T-helper 1 cell (primary cell): ENCODE data around the gene MYO3B.

Source experiments
- DNase-seq, 5 donors: peaks; one replicate each; pipeline ENCODE4 v3.0.0-alpha.2; 2012 to 2020

MYO3B gene

GRCh38 chr2:170307052-170307451 is 129.1 kb downstream of the MYO3B start:
- DNase-seq = no peak

GRCh38 chr2:170307555-170308351 is 129.8 kb downstream of the MYO3B start:
- no peak for DNase-seq

GRCh38 chr2:170310876-170311502 is 133.0 kb downstream of the MYO3B start:
- no peak for DNase-seq

- no peak for DNase-seq
These were observed 135.5 kb downstream of the MYO3B start for GRCh38 chr2:170313347-170313991.

- DNase-seq = no peak
These were observed 136.0 kb downstream of the MYO3B start for GRCh38 chr2:170313992-170314348.

GRCh38 chr2:170314744-170315447 is 136.9 kb downstream of the MYO3B start:
- no peak for DNase-seq

- DNase-seq = no peak
These were observed 143.0 kb downstream of the MYO3B start for GRCh38 chr2:170320948-170321347.

- DNase-seq = no peak
These were observed 143.6 kb downstream of the MYO3B start for GRCh38 chr2:170321526-170321925.

- no peak for DNase-seq
These were observed 144.3 kb downstream of the MYO3B start for GRCh38 chr2:170322140-170322766.

- no peak for DNase-seq
These were observed 145.8 kb downstream of the MYO3B start for GRCh38 chr2:170323743-170324142.

- DNase-seq = peak in 3 of 5 donors; percentile 3 to 59 (median 5)
These were observed 146.7 kb downstream of the MYO3B start for GRCh38 chr2:170324640-170325046.

GRCh38 chr2:170330881-170331280 is 152.9 kb downstream of the MYO3B start:
- DNase-seq = no peak

GRCh38 chr2:170332676-170333402 is 154.9 kb downstream of the MYO3B start:
- DNase-seq = no peak

- no peak for DNase-seq
These were observed 157.4 kb downstream of the MYO3B start for GRCh38 chr2:170335351-170335750.

- DNase-seq = no peak
These were observed 158.5 kb downstream of the MYO3B start for GRCh38 chr2:170336408-170336807.

GRCh38 chr2:170336916-170337315 is 159.0 kb downstream of the MYO3B start:
- DNase-seq = no peak

GRCh38 chr2:170339322-170339721 is 161.4 kb downstream of the MYO3B start:
- no peak for DNase-seq

- no peak for DNase-seq
These were observed 162.1 kb downstream of the MYO3B start for GRCh38 chr2:170339750-170340692.

- DNase-seq = peak in 1 of 5 donors; percentile 31
These were observed 162.7 kb downstream of the MYO3B start for GRCh38 chr2:170340693-170341068.

GRCh38 chr2:170341684-170342623 is 164.0 kb downstream of the MYO3B start:
- peak in 1 of 5 donors; percentile 44 for DNase-seq
